ENCODE results near the gene SLC22A23. TPM values are rescaled to one million over a fixed set of nuclear protein-coding genes. Genes with fewer than 3 reads are reported as not detected.

Gene SLC22A23
- total RNA-seq, 4 donors from 2014 or later = 9.0 to 25.1 (median 13.9) TPM

- TF ChIP-seq, protein P1, sequence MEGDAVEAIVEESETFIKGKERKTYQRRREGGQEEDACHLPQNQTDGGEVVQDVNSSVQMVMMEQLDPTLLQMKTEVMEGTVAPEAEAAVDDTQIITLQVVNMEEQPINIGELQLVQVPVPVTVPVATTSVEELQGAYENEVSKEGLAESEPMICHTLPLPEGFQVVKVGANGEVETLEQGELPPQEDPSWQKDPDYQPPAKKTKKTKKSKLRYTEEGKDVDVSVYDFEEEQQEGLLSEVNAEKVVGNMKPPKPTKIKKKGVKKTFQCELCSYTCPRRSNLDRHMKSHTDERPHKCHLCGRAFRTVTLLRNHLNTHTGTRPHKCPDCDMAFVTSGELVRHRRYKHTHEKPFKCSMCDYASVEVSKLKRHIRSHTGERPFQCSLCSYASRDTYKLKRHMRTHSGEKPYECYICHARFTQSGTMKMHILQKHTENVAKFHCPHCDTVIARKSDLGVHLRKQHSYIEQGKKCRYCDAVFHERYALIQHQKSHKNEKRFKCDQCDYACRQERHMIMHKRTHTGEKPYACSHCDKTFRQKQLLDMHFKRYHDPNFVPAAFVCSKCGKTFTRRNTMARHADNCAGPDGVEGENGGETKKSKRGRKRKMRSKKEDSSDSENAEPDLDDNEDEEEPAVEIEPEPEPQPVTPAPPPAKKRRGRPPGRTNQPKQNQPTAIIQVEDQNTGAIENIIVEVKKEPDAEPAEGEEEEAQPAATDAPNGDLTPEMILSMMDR (IDR thresholded peaks at IDR 0.05; ENCODE audit: low read depth) = no peak
These were observed 115.4 kb downstream of the SLC22A23 start for GRCh38 chr6:3341467-3341866.

GRCh38 chr6:3340894-3341293 lies 116.0 kb downstream of the SLC22A23 start:
- TF ChIP-seq, protein P1 (IDR thresholded peaks at IDR 0.05; ENCODE audit: low read depth) = no peak

DNA sequence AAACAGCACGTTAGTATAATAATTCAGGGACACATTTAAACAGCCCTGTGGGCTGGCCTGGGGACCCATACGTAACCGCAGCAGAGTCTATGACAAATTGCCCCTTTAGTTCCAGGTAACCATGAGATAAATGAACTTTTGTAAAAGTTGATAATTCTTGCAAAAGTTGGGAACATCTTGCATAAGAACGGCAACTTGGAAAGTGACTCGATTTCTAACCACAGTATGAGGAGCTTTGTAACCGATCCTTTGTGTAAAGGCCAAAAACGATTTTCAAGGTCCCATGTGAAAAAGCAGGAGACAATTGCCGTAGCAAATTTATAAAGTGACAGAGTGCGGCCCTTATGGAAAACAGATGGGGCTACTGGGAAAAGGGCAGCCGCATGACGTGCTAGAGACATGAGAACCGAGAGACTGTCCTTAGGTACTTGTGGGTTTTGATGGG lies 116.5 kb downstream of the SLC22A23 start:
- TF ChIP-seq, protein P1 (IDR thresholded peaks at IDR 0.05; ENCODE audit: low read depth) = no peak

DNA sequence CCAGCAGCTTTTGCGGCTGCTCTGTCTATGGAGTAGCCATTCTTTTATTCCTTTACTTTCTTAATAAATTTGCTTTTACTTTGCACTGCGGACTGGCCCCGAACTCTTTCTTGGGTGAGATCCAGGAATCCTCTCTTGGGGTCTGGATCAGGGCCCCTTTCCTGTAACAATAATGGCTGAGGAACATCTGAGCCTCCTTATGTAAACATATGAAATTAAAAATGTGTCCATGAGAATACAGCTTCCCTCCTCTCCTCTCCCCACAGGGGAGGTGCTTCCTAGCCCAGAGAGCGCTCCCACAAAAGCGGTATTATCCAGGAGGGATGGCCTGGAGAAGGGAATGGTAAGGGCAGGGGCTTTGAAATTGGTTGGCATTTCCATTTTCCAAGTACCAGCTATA lies 117.0 kb downstream of the SLC22A23 start:
- TF ChIP-seq, protein P1 (IDR thresholded peaks at IDR 0.05; ENCODE audit: low read depth) = no peak

- TF ChIP-seq, protein P1 (IDR thresholded peaks at IDR 0.05; ENCODE audit: low read depth) = no peak
These were observed 119.1 kb downstream of the SLC22A23 start for GRCh38 chr6:3337521-3338350.

GRCh38 chr6:3336859-3337515 lies 119.9 kb downstream of the SLC22A23 start:
- TF ChIP-seq, protein P1 (IDR thresholded peaks at IDR 0.05; ENCODE audit: low read depth) = no peak

GRCh38 chr6:3336066-3336786 lies 120.6 kb downstream of the SLC22A23 start:
- TF ChIP-seq, protein P1 (IDR thresholded peaks at IDR 0.05; ENCODE audit: low read depth) = no peak
